Upper lobe of left lung (tissue), 4 donors: Measurements from ENCODE around the gene C14orf119.

Source experiments
- CTCF ChIP-seq, 6 experiments: fragments of 450-650 bp in 4 of 6; fragments of 200-600 bp in 2 of 6; sonication (generic) in 2 of 6; IDR thresholded peaks; one replicate each; pipeline ENCODE4 v1.5.1; 2016 to 2019; ENCODE audit warnings: antibody characterized with exemption in 6 of 6
- EP300 ChIP-seq, 4 donors: sonication (generic); formaldehyde crosslinking; IDR thresholded peaks; one replicate each; pipeline ENCODE4 v1.5.1; 2017; ENCODE audit warnings: antibody characterized with exemption in 4 of 4, control low read depth in 2 of 4
- POLR2A ChIP-seq, 4 donors: fragments of 450-650 bp; IDR thresholded peaks; one replicate each; pipeline ENCODE4 v1.5.1; 2016 to 2017; ENCODE audit warnings: antibody characterized with exemption in 4 of 4, mild to moderate bottlenecking in 2 of 4
- POLR2AphosphoS5 ChIP-seq, 2 donors: sonication (generic); formaldehyde crosslinking; IDR thresholded peaks; one replicate each; pipeline ENCODE4 v1.5.1; 2017; ENCODE audit warnings: antibody characterized with exemption in 2 of 2

DNA sequence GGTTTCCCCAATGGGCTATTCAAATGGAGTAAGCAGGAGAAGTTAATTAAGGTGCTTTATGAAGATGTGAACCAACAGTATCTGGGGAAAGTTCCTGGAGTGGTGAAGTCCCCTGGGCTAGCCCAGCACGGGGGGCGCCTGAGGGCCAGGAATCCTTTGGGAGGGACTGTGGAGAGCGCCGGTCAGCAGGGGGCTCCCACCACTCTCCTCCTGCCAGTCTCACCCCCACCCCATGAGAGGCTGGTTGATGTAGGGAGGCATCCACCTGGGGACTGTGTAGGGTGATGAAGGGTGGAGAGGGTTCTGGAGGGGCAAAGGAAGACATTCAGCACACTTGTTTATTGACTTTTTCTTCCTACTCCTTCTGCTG lies 19.3 kb downstream of the C14orf119 start:
- TF ChIP-seq CTCF (IDR thresholded peaks at IDR 0.05) (no peak), POLR2A (IDR thresholded peaks at IDR 0.05) (no peak), EP300 (IDR thresholded peaks at IDR 0.05) (no peak), POLR2AphosphoS5 (IDR thresholded peaks at IDR 0.05) (no peak)
